GM19467 (cell line): ENCODE data around the gene FUT6.
"Not testable (repeated sequence)": the region's sequence is repeated elsewhere in the genome, so short reads cannot be mapped to it uniquely, and the experiment has no call there.

Experiments
- ATAC-seq: cut with Tn5 transposase; IDR thresholded peaks from one replicate; pipeline ENCODE4 v1.9.1; 2021; ENCODE audit warnings: mild to moderate bottlenecking, moderate library complexity; ENCODE audit not compliant: unreplicated experiment

The FUT6 gene

GRCh38 chr19:5839065-5840017 is at the start of gene FUT6:
TSS of gene FUT6 (minus strand) at chr19:5839702. CDS start at chr19:5832567, 7,135 bp downstream.
- ATAC-seq, result no peak

- not testable (repeated sequence) for ATAC-seq
Measured at GRCh38 chr19:5884065-5884811, 44.7 kb upstream of the FUT6 start.

GRCh38 chr19:5883157-5883873 is 43.8 kb upstream of the FUT6 start:
- ATAC-seq, result not testable (repeated sequence)

- ATAC-seq, result no peak
Measured at GRCh38 chr19:5882421-5882968, 43.0 kb upstream of the FUT6 start.

GRCh38 chr19:5881543-5882299 is 42.2 kb upstream of the FUT6 start:
- no peak for ATAC-seq

- no peak for ATAC-seq
Measured at GRCh38 chr19:5880604-5881078, 41.1 kb upstream of the FUT6 start.

- no peak for ATAC-seq
Measured at GRCh38 chr19:5880196-5880595, 40.7 kb upstream of the FUT6 start.

- no peak for ATAC-seq
Measured at GRCh38 chr19:5877882-5878281, 38.4 kb upstream of the FUT6 start.

- ATAC-seq, result no peak
Measured at GRCh38 chr19:5877427-5877826, 37.9 kb upstream of the FUT6 start.

- not testable (repeated sequence) for ATAC-seq
Measured at GRCh38 chr19:5874496-5874895, 35.0 kb upstream of the FUT6 start.

- no peak for ATAC-seq
Measured at GRCh38 chr19:5873617-5874199, 34.2 kb upstream of the FUT6 start.

- no peak for ATAC-seq
Measured at GRCh38 chr19:5870986-5871394, 31.5 kb upstream of the FUT6 start.

- no peak for ATAC-seq
Measured at GRCh38 chr19:5867201-5868136, 28.0 kb upstream of the FUT6 start.

GRCh38 chr19:5865772-5866171 is 26.3 kb upstream of the FUT6 start:
- no peak for ATAC-seq

GRCh38 chr19:5864725-5865486 is 25.4 kb upstream of the FUT6 start:
- ATAC-seq, result no peak

- ATAC-seq, result no peak
Measured at GRCh38 chr19:5864013-5864720, 24.7 kb upstream of the FUT6 start.

GRCh38 chr19:5863030-5863665 is 23.6 kb upstream of the FUT6 start:
- no peak for ATAC-seq
